PFSK-1 (cell line): ENCODE measurements around the gene MKLN1.

ENCODE experiments used
- FOXP2 ChIP-seq: optimal IDR thresholded peaks from 2 replicates; pipeline ENCODE3; 2011; ENCODE audit warnings: borderline replicate concordance, control low read depth, inconsistent platforms; ENCODE audit not compliant: insufficient read depth; ENCODE audit errors: extremely low read length, extremely low read depth
- POLR2AphosphoS5 ChIP-seq: IDR thresholded peaks from 2 replicates; pipeline ENCODE4 v1.6.1; 2012; ENCODE audit warnings: low read depth, mild to moderate bottlenecking, control low read depth, low read length, moderate library complexity
- SIN3A ChIP-seq: IDR thresholded peaks from 2 replicates; pipeline ENCODE4 v1.6.1; 2012; ENCODE audit warnings: mild to moderate bottlenecking, low read length, moderate library complexity, borderline replicate concordance; ENCODE audit not compliant: insufficient read depth
- TAF1 ChIP-seq: IDR thresholded peaks from 2 replicates; pipeline ENCODE4 v1.6.1; 2012; ENCODE audit warnings: low read length, control low read depth, borderline replicate concordance; ENCODE audit not compliant: insufficient read depth
- TF ChIP-seq, protein P1 (sequence below), 2 experiments: IDR thresholded peaks; 2 replicates each; pipeline versions ENCODE4 v1.6.1 to v1.8.0; 2011 to 2012; ENCODE audit warnings: low read depth in 2 of 2, low read length in 2 of 2, control low read depth in 1 of 2, inconsistent platforms in 1 of 2, mild to moderate bottlenecking in 1 of 2, moderate library complexity in 1 of 2; ENCODE audit not compliant: insufficient read depth in 1 of 2

Gene MKLN1

DNA sequence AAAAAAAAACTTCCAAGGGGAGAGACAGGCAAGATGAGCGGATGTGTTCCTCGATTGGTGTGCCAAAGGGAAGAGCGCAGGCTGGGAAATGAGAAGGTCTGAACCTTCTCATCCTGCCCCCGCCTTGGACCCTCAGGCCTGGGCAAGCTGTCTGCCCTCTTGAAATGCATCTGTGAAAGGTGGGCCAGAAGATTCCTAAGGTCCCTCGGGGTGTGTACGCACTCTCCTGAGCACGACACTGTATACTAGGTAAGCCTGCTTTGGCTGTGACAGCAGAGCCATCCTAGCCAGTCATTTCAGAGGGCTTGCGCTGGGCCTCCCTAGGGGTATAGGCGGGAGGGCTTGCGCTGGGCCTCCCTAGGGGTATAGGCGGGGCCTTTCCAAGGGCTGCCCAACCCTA, 201.9 kb downstream of the MKLN1 start:
- no peak for TF ChIP-seq SIN3A
- no peak for TF ChIP-seq TAF1
- TF ChIP-seq FOXP2 = no peak
- TF ChIP-seq, protein P1, sequence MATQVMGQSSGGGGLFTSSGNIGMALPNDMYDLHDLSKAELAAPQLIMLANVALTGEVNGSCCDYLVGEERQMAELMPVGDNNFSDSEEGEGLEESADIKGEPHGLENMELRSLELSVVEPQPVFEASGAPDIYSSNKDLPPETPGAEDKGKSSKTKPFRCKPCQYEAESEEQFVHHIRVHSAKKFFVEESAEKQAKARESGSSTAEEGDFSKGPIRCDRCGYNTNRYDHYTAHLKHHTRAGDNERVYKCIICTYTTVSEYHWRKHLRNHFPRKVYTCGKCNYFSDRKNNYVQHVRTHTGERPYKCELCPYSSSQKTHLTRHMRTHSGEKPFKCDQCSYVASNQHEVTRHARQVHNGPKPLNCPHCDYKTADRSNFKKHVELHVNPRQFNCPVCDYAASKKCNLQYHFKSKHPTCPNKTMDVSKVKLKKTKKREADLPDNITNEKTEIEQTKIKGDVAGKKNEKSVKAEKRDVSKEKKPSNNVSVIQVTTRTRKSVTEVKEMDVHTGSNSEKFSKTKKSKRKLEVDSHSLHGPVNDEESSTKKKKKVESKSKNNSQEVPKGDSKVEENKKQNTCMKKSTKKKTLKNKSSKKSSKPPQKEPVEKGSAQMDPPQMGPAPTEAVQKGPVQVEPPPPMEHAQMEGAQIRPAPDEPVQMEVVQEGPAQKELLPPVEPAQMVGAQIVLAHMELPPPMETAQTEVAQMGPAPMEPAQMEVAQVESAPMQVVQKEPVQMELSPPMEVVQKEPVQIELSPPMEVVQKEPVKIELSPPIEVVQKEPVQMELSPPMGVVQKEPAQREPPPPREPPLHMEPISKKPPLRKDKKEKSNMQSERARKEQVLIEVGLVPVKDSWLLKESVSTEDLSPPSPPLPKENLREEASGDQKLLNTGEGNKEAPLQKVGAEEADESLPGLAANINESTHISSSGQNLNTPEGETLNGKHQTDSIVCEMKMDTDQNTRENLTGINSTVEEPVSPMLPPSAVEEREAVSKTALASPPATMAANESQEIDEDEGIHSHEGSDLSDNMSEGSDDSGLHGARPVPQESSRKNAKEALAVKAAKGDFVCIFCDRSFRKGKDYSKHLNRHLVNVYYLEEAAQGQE (IDR thresholded peaks at IDR 0.05; ENCODE audit: insufficient read depth in 1 of 2, low read depth in 2 of 2, low read length in 2 of 2) = no peak
- no peak for TF ChIP-seq POLR2AphosphoS5

DNA sequence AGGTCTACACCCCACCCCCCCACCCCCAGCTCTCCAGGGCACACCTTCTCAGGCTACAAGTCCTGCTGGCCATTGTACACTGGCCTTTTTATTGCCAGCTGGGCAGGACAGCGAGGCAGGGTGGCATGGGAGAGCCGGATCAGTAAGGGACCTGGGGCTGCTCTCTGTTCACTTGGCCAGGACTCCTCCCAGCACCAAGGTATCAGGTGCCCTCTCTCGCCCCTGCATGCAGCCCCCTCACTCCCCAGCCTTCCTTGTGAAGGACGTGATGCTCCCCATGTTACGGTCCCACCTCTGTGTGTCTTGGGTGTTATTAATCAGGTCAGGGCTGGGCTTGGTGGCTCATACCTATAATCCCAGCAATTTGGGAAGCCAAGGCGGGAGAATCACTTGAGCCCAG, 202.5 kb downstream of the MKLN1 start:
- TF ChIP-seq FOXP2 (no peak), POLR2AphosphoS5 (no peak)

DNA sequence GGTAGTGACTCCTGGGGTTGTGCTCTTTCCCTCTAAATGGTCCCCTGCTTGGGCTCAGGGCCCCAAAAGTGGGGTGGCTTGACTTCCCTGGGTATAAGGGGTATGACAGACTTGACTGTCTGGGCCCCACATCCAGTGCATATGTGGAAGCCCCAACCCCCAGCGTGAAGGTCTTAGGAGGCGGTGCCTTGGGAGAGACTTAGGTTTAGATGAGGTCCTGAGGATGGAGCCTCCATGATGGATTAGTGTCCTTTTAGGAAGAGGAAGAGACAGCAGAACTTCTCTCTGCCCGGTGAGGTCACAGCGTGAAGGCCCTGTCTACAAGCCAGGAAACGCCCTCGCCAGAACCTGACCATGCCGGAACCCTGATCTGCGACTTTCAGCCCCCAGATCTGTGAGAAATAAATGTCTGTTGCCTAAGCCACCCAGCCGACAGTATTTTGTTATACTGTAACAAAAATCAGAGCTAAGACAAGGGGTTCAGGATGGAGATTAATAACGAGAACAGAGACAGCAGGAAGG, 205.0 kb downstream of the MKLN1 start:
- TF ChIP-seq POLR2AphosphoS5 = no peak
- no peak for TF ChIP-seq SIN3A
- TF ChIP-seq FOXP2 = no peak
- TF ChIP-seq, protein P1 (IDR thresholded peaks at IDR 0.05; ENCODE audit: insufficient read depth in 1 of 2, low read depth in 2 of 2, low read length in 2 of 2) = no peak
- no peak for TF ChIP-seq TAF1

DNA sequence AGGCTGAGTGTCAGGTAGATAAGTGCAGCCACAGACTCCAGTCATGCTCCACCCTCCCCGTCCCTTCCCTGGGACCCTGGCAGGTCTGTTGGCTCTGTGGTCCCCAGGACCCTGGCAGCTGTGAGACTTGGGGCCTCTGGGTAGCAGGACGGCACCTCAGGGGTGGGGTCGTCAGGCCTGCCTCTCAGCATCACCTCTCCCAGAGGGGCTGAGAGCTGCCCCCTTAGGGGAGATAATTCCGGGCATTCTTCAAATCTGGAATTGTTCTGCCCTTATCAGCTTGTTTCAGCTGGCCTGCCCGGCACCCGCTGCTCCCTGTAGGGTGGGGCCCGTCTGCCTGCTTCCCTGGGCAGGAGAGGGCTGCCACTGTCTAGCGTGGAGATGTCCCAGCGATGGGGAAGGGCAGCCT, 205.5 kb downstream of the MKLN1 start:
- TF ChIP-seq POLR2AphosphoS5 (no peak), FOXP2 (no peak), SIN3A (no peak), TAF1 (no peak)
- TF ChIP-seq, protein P1 (IDR thresholded peaks at IDR 0.05; ENCODE audit: insufficient read depth in 1 of 2, low read depth in 2 of 2, low read length in 2 of 2) = no peak

DNA sequence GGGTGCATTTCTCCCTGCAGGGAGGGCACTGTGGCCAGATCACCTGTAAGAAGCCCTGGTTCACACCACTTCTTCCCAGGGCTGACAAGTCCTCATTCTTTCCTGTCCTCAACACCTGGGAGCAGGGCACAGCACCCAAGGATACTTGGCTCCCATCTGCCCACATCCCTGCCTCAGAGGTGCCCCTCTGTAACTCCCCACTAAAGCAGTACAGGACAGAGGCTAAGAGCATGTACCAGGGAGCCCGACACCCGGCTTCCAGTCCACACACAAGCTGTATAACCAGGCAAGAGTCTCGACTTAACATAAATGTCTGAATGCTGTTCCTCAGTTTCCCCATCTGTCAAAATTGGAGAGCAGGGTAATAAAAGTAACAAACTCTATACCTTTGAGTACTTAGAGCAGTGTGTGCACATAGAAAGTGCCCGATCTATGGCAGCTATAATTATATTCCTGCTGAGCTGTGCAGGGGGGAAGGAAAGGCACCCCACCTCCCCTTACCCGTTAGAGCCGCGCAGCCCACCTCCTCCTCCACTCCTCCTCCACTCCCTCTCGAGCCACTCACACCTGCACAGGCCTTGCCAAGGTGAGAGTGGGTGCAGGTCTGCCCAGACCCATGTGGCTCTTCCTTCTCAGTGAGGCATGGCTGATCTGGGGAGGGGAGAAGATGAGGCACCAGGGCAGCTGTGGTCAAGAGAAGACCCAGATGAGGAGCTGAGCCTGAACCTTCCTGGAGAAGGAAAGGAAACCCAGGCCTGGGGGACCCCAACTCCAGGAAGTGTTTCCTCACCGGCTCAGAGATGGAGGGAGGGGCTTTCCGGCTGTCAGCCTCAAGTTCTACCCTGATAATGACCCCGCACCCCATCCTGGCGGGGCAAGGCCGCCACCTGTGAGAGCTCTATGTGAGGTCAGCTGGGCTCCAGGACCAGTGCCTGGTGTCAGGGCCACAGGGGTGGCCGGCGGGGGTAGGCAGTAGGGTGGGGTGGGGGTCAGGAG, 206.2 kb downstream of the MKLN1 start:
- TF ChIP-seq TAF1 = no peak
- no peak for TF ChIP-seq POLR2AphosphoS5
- TF ChIP-seq SIN3A = no peak
- TF ChIP-seq, protein P1 (IDR thresholded peaks at IDR 0.05; ENCODE audit: insufficient read depth in 1 of 2, low read depth in 2 of 2, low read length in 2 of 2) = no peak
- TF ChIP-seq FOXP2 = no peak
